CD4-positive, alpha-beta memory T cell (primary cell): ENCODE results near the gene ACAD11. TPM values are rescaled to one million over a fixed set of nuclear protein-coding genes. Genes with fewer than 3 reads are reported as not detected.

Experiments used
- CTCF ChIA-PET: fragments of 350-600 bp; sonication (Branson Sonifier 250); formaldehyde crosslinking; loops from one replicate; lab custom pipeline; 2021; ENCODE audit warnings: inconsistent platforms; ENCODE audit not compliant: partially characterized antibody; lab: Charles Lee
- POLR2A ChIA-PET: fragments of 350-600 bp; sonication (Branson Sonifier 250); formaldehyde crosslinking; loops from one replicate; lab custom pipeline; 2021; ENCODE audit not compliant: partially characterized antibody; lab: Charles Lee
- DNase-seq, 5 donors: peaks; one replicate each; pipeline versions ENCODE4 v3.0.0 to v3.0.0-alpha.2; 2020 to 2022; ENCODE audit warnings: mixed read lengths in 1 of 5
- H3K27ac ChIP-seq: one replicate; pipeline ENCODE4 v1.7.0; 2013; ENCODE audit warnings: low read depth, low read length
- H3K27me3 ChIP-seq: 2 replicates; pipeline ENCODE4 v1.7.0; 2013; ENCODE audit warnings: mild to moderate bottlenecking, low read length, moderate library complexity; ENCODE audit not compliant: insufficient read depth
- H3K36me3 ChIP-seq: 2 replicates; pipeline ENCODE4 v1.7.0; 2013; ENCODE audit warnings: mild to moderate bottlenecking, low read length, moderate library complexity; ENCODE audit not compliant: insufficient read depth
- H3K4me1 ChIP-seq: 2 replicates; pipeline ENCODE4 v1.7.0; 2013; ENCODE audit warnings: mild to moderate bottlenecking, low read length, moderate library complexity; ENCODE audit not compliant: insufficient read depth
- H3K4me3 ChIP-seq, 2 donors: one replicate each; pipeline ENCODE4 v1.7.0; 2013; ENCODE audit warnings: low read length in 2 of 2, mild to moderate bottlenecking in 1 of 2
- H3K9me3 ChIP-seq, 2 donors: one replicate each; pipeline ENCODE4 v1.7.0; 2013; ENCODE audit warnings: low read length in 2 of 2, control low read depth in 1 of 2; ENCODE audit not compliant: control insufficient read depth in 1 of 2
- H3K27ac Mint-ChIP-seq, 7 donors: one replicate each; pipeline ENCODE4 v1.8.0; 2020 to 2021; ENCODE audit warnings: mixed read lengths in 7 of 7, mild to moderate bottlenecking in 6 of 7, inconsistent platforms in 3 of 7, moderate library complexity in 3 of 7
- H3K27me3 Mint-ChIP-seq, 2 donors: one replicate each; pipeline ENCODE4 v1.8.0; 2020 to 2021; ENCODE audit warnings: mixed read lengths in 2 of 2
- H3K36me3 Mint-ChIP-seq, 2 donors: one replicate each; pipeline ENCODE4 v1.8.0; 2020 to 2021; ENCODE audit warnings: mixed read lengths in 2 of 2, inconsistent platforms in 1 of 2, mild to moderate bottlenecking in 1 of 2
- H3K4me1 Mint-ChIP-seq, 4 donors: one replicate each; pipeline ENCODE4 v1.8.0; 2020 to 2021; ENCODE audit warnings: mixed read lengths in 4 of 4, mild to moderate bottlenecking in 1 of 4
- H3K4me3 Mint-ChIP-seq, 8 donors: one replicate each; pipeline ENCODE4 v1.8.0; 2020 to 2021; ENCODE audit warnings: mixed read lengths in 8 of 8, mild to moderate bottlenecking in 7 of 8, moderate library complexity in 6 of 8, inconsistent platforms in 3 of 8
- H3K9me3 Mint-ChIP-seq, 8 donors: one replicate each; pipeline ENCODE4 v1.8.0; 2020 to 2021; ENCODE audit warnings: mixed read lengths in 8 of 8, mild to moderate bottlenecking in 5 of 8, inconsistent platforms in 3 of 8, moderate library complexity in 1 of 8
- intact Hi-C: fragments of 100-400 bp; cut with micrococcal nuclease; formaldehyde crosslinking; loops from one replicate; pipeline ENCODE4 v1.15.1; 2023
- polyA plus RNA-seq, 2 donors: library from polyadenylated mRNA; unstranded; fragments of 300-500 nt; fragmentation: Illumina TruSeq; gene quantifications; one replicate each; pipeline ENCODE4 v1.2.3, GENCODE V29; 2021
- total RNA-seq, 2 experiments: library from RNA; stranded (reverse); gene quantifications; one replicate each; pipeline ENCODE4 v1.2.3, GENCODE V29; 2021

The ACAD11 gene, protein sequence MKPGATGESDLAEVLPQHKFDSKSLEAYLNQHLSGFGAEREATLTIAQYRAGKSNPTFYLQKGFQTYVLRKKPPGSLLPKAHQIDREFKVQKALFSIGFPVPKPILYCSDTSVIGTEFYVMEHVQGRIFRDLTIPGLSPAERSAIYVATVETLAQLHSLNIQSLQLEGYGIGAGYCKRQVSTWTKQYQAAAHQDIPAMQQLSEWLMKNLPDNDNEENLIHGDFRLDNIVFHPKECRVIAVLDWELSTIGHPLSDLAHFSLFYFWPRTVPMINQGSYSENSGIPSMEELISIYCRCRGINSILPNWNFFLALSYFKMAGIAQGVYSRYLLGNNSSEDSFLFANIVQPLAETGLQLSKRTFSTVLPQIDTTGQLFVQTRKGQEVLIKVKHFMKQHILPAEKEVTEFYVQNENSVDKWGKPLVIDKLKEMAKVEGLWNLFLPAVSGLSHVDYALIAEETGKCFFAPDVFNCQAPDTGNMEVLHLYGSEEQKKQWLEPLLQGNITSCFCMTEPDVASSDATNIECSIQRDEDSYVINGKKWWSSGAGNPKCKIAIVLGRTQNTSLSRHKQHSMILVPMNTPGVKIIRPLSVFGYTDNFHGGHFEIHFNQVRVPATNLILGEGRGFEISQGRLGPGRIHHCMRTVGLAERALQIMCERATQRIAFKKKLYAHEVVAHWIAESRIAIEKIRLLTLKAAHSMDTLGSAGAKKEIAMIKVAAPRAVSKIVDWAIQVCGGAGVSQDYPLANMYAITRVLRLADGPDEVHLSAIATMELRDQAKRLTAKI
- total RNA-seq (10 to 100 TPM; 21.6 to 26.9 TPM), polyA plus RNA-seq (1 to 10 TPM; 1.7 to 4.6 TPM)

DNA sequence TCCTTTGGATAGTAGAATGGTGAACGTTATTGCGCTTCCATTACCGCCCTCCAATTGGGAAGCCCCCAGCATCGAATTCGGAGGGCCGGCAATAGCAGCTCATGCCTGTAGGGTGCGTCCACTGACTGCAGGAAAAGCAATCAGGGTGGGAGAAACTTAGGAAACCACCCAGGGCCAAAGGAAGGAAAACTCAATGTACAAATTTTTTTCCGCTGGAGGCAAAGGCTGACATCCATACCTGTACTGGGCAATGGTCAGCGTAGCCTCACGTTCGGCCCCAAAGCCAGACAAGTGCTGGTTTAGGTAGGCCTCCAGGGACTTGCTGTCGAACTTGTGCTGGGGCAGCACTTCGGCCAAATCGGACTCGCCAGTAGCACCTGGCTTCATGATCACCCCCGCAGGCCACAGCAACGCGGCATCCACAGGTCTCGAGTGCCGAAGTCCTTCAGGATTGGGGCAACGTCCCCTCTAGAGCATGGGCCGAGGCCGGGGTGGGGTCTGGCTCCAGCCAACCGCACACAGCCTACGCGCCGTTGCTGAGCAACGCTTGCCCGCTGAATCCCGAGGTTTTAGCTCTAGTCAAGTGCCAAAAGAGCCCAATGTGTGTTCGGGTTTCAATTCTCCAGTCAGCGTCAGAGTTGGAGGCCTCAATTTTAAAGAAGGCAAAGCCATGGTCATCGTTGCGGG lies at the start of gene ACAD11:
Gene ACAD11 (minus strand): TSS at position 445 of the 687 bp plus-strand sequence. CDS start 58 bp downstream, at position 387.
- ChIA-PET POLR2A (interaction anchor here (1.2 to 2.1 kb wide), 3 partner anchors 14 to 59 kb away, joined by 4 to 5 read pairs (median 4); no protein-coding TSS in a partner anchor), CTCF (interaction anchor here (0.7 to 2.8 kb wide), 4 partner anchors 12 to 765 kb away, joined by 3 to 7 read pairs (median 4); no protein-coding TSS in a partner anchor)
- H3K27me3 ChIP-seq, result no peaks in the 10 kb centered on the region
- H3K9me3 ChIP-seq, result no peaks in the 10 kb centered on the region
- H3K4me1 Mint-ChIP-seq, result peaks cover 37 to 71% (median 48%) of the 10 kb centered on the region in 4 donors
- H3K36me3 ChIP-seq, result no peaks in the 10 kb centered on the region
- H3K4me1 ChIP-seq, result peaks cover 53% of the 10 kb centered on the region
- no peaks in the 10 kb centered on the region for H3K9me3 Mint-ChIP-seq
- H3K27ac Mint-ChIP-seq, result peak within 1 kb of the TSS; percentile 95 to 98 (median 97)
- intact Hi-C loops, result loop anchor here (1.0 to 10.0 kb wide), 5 partner anchors 63 to 1825 kb away; partner anchors contain the start of genes ANAPC13, ASTE1, CDV3 and CEP63
- peak; percentile 11 to 48 (median 13) for DNase-seq
- H3K27ac ChIP-seq, result peak within 1 kb of the TSS; percentile 83
- peak within 1 kb of the TSS; percentile 78 to 99 for H3K4me3 ChIP-seq
- H3K4me3 Mint-ChIP-seq, result peak within 1 kb of the TSS; percentile 96 to 99 (median 98)
- peaks cover 0 to 16% of the 10 kb centered on the region in 2 donors for H3K36me3 Mint-ChIP-seq
- H3K27me3 Mint-ChIP-seq, result no peaks in the 10 kb centered on the region

DNA sequence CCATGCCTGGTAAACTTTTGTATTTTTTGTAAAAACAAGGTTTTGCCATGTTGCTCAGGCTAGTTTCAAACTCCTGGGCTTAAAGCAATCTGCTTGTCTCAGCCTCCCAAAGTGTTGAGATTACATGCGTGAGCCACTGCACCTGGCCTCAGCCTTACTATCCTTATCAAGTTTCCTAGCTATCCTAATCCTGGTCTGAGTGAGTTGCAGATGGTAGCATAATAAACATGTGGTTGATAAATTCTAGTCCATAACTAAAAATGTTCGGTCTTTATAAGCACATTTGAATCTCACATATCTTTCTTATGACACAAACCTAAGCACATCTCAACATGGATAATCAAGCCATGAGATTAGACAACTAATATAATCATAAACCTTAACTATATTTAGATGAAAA lies 44.1 kb upstream of the ACAD11 start:
- Histone ChIP-seq H3K4me3 (no peak overlapping the region), H3K4me1 (no peaks in the 10 kb centered on the region), H3K27ac (no peak overlapping the region), H3K36me3 (peaks cover 37% of the 10 kb centered on the region), H3K27me3 (no peaks in the 10 kb centered on the region), H3K9me3 (no peaks in the 10 kb centered on the region)
- Mint-ChIP-seq H3K27ac (no peak overlapping the region), H3K4me3 (no peak overlapping the region), H3K27me3 (no peaks in the 10 kb centered on the region), H3K36me3 (peaks cover 62 to 70% of the 10 kb centered on the region in 2 donors), H3K4me1 (peaks cover 0 to 11% (median 2%) of the 10 kb centered on the region in 4 donors), H3K9me3 (no peaks in the 10 kb centered on the region)
- CTCF ChIA-PET, result no interaction called here
- POLR2A ChIA-PET, result no interaction called here
- no peak for DNase-seq
- intact Hi-C loops, result no loop called here

DNA sequence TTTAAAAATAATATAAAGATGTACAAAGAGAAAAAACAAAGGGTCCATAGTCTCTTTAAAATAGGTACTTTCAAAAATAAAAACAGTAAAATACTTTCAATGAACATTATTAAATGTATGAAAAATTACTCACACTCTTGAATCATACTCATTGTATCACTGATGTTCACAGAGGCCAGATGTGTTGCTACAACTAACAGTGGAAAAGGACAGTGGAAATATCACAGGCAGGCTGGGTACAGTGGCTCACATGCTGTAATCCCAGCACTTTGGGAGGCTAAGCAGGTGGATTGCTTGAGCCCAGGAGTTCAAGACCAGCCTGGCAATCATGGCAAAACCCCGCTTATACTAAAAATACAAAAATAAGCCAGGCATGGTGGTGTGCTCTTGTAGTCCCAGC lies 35.8 kb upstream of the ACAD11 start:
- intact Hi-C loops, result no loop called here
- POLR2A ChIA-PET, result no interaction called here
- H3K4me1 Mint-ChIP-seq, result peaks cover 0 to 2% (median 0%) of the 10 kb centered on the region in 4 donors

DNA sequence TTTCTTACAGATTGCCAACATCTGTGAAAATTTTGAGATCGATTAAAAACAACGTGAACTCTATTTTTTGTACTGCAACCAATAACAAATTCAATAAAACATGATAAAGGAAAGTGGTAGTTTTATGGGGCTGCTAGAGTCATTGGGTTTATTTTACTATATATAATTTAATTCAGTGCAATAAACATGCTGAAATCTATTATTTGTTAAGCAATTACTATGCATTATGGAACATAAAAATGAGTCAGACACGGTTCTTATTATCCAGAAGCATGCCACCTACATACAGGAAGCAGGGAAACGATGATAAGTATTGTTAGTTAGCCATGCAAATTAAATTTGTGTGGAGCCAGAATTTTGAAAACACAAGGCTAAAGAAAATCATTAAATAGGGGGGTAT lies 35.4 kb upstream of the ACAD11 start:
- H3K9me3 Mint-ChIP-seq, result no peaks in the 10 kb centered on the region
- peak overlapping the region in 1 of 7 donors; percentile 78 for H3K27ac Mint-ChIP-seq
- peaks cover 40 to 69% of the 10 kb centered on the region in 2 donors for H3K36me3 Mint-ChIP-seq
- intact Hi-C loops, result no loop called here
- H3K4me1 Mint-ChIP-seq, result peaks cover 0 to 2% (median 0%) of the 10 kb centered on the region in 4 donors
- no peaks in the 10 kb centered on the region for H3K4me1 ChIP-seq
- no peak overlapping the region for H3K4me3 ChIP-seq
- CTCF ChIA-PET, result no interaction called here
- DNase-seq, result no peak
- no peaks in the 10 kb centered on the region for H3K27me3 Mint-ChIP-seq
- POLR2A ChIA-PET, result no interaction called here
- no peaks in the 10 kb centered on the region for H3K9me3 ChIP-seq
- H3K4me3 Mint-ChIP-seq, result no peak overlapping the region
- H3K27me3 ChIP-seq, result no peaks in the 10 kb centered on the region
- peaks cover 48% of the 10 kb centered on the region for H3K36me3 ChIP-seq
- H3K27ac ChIP-seq, result no peak overlapping the region

More for the DNA sequence above, 35.8 kb upstream of the ACAD11 start:
- Mint-ChIP-seq H3K9me3 (no peaks in the 10 kb centered on the region), H3K4me3 (no peak overlapping the region), H3K27me3 (no peaks in the 10 kb centered on the region), H3K36me3 (peaks cover 42 to 69% of the 10 kb centered on the region in 2 donors), H3K27ac (peak overlapping the region in 1 of 7 donors; percentile 34)
- CTCF ChIA-PET, result no interaction called here
- Histone ChIP-seq H3K27ac (no peak overlapping the region), H3K4me3 (no peak overlapping the region), H3K36me3 (peaks cover 52% of the 10 kb centered on the region), H3K9me3 (no peaks in the 10 kb centered on the region), H3K27me3 (no peaks in the 10 kb centered on the region), H3K4me1 (no peaks in the 10 kb centered on the region)
- no peak for DNase-seq

DNA sequence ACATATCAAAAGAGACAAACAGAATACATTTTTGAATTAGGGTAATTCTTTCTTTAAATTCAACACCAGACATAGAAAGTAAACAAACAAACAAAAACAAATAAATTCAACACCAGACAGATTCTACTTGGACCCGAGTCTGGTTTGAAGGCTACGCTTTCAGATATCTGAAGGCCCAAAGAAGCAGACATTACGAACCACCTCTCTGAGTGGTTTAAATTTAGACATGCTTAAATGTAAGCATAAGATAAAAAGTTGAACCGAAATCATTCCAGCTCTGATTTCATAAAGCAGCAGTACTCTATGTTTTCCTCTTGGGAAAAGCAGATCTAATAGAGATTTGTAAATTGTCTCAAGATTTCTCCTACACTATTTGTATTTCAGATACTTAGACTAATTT lies 30.4 kb upstream of the ACAD11 start:
- peaks cover 46% of the 10 kb centered on the region for H3K36me3 ChIP-seq
- CTCF ChIA-PET, result interaction anchor here (1.1 to 1.4 kb wide), 2 partner anchors 23 to 48 kb away, joined by 3 read pairs; no protein-coding TSS in a partner anchor

DNA sequence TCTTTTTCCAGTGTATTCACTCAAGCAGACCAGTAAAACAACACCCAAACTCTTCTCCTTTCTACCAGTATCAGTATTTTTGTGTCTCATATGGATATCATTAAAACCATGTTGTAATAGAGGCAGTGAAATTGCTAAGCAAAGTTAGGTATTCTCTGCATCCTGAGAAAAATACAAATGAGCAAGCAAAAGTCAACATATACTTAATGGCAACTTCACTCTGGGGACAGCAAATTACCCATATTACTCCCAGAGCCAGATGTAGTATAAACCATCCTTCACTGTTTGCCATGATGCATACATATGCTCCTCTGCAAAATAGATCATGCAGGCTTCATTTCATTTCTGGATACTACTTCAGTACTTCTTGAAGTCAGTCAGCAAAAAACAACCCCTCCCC lies 22.6 kb upstream of the ACAD11 start:
- H3K36me3 ChIP-seq, result peaks cover 28% of the 10 kb centered on the region
- ChIA-PET POLR2A (interaction anchor here (1.6 kb wide), 1 partner anchor 22 kb away, joined by 5 read pairs; the partner anchor contains the start of genes ACAD11 and UBA5), CTCF (interaction anchor here (1.2 to 1.9 kb wide), 4 partner anchors 9 to 330 kb away, joined by 3 to 5 read pairs (median 4); no protein-coding TSS in a partner anchor)
- H3K4me1 ChIP-seq, result no peaks in the 10 kb centered on the region
- DNase-seq, result no peak
- no peaks in the 10 kb centered on the region for H3K4me1 Mint-ChIP-seq
- H3K4me3 ChIP-seq, result no peak overlapping the region
- H3K27ac Mint-ChIP-seq, result peak overlapping the region in 3 of 7 donors; percentile 13 to 89 (median 60)
- intact Hi-C loops, result no loop called here
- no peaks in the 10 kb centered on the region for H3K27me3 ChIP-seq
- H3K9me3 Mint-ChIP-seq, result no peaks in the 10 kb centered on the region
- H3K36me3 Mint-ChIP-seq, result peaks cover 17 to 62% of the 10 kb centered on the region in 2 donors
- no peaks in the 10 kb centered on the region for H3K9me3 ChIP-seq
- no peak overlapping the region for H3K4me3 Mint-ChIP-seq
- no peaks in the 10 kb centered on the region for H3K27me3 Mint-ChIP-seq
- no peak overlapping the region for H3K27ac ChIP-seq

More for the DNA sequence above, 30.4 kb upstream of the ACAD11 start:
- no peaks in the 10 kb centered on the region for H3K27me3 ChIP-seq
- no peak overlapping the region for H3K4me3 ChIP-seq
- intact Hi-C loops, result no loop called here
- POLR2A ChIA-PET, result no interaction called here
- Mint-ChIP-seq H3K36me3 (peaks cover 40 to 65% of the 10 kb centered on the region in 2 donors), H3K27ac (peak overlapping the region in 1 of 7 donors; percentile 65), H3K4me3 (no peak overlapping the region), H3K4me1 (peaks cover 0 to 2% (median 0%) of the 10 kb centered on the region in 4 donors), H3K9me3 (no peaks in the 10 kb centered on the region), H3K27me3 (no peaks in the 10 kb centered on the region)
- DNase-seq, result no peak
- H3K27ac ChIP-seq, result no peak overlapping the region
- no peaks in the 10 kb centered on the region for H3K9me3 ChIP-seq
- no peaks in the 10 kb centered on the region for H3K4me1 ChIP-seq
